BLaER1 (cell line): ENCODE data around the gene RSPRY1.

Experiments used
- H3K27ac ChIP-seq: shearing (Covaris generic); formaldehyde crosslinking; 2 replicates; pipeline ENCODE4 v1.8.1; 2022
- H3K27me3 ChIP-seq: shearing (Covaris generic); formaldehyde crosslinking; 2 replicates; pipeline ENCODE4 v1.8.1; 2022
- H3K36me3 ChIP-seq: shearing (Covaris generic); formaldehyde crosslinking; 2 replicates; pipeline ENCODE4 v1.8.1; 2022
- H3K4me1 ChIP-seq: shearing (Covaris generic); formaldehyde crosslinking; 2 replicates; pipeline ENCODE4 v1.8.1; 2022
- H3K4me2 ChIP-seq: shearing (Covaris generic); formaldehyde crosslinking; 2 replicates; pipeline ENCODE4 v1.8.1; 2022
- H3K4me3 ChIP-seq: shearing (Covaris generic); formaldehyde crosslinking; 2 replicates; pipeline ENCODE4 v1.8.1; 2022
- H3K9ac ChIP-seq: shearing (Covaris generic); formaldehyde crosslinking; 2 replicates; pipeline ENCODE4 v1.8.1; 2022
- H3K9me3 ChIP-seq: shearing (Covaris generic); formaldehyde crosslinking; 2 replicates; pipeline ENCODE4 v1.8.1; 2022
- H4K20me1 ChIP-seq: shearing (Covaris generic); formaldehyde crosslinking; 2 replicates; pipeline ENCODE4 v1.8.1; 2022
- Cebpa-rat ChIP-seq: shearing (Covaris generic); IDR thresholded peaks from 2 replicates; pipeline ENCODE4 v1.8.1; 2022

Gene RSPRY1

GRCh38 chr16:57208926-57209325 lies 22.8 kb downstream of the RSPRY1 start:
- no peak overlapping the region for H3K9ac ChIP-seq
- H3K4me1 ChIP-seq: no peaks in the 10 kb centered on the region
- H4K20me1 ChIP-seq: peaks cover 26% of the 10 kb centered on the region
- no peak overlapping the region for H3K4me3 ChIP-seq
- no peak overlapping the region for H3K4me2 ChIP-seq
- H3K9me3 ChIP-seq: no peaks in the 10 kb centered on the region
- peaks cover 93% of the 10 kb centered on the region for H3K36me3 ChIP-seq
- no peaks in the 10 kb centered on the region for H3K27me3 ChIP-seq
- no peak for TF ChIP-seq Cebpa-rat
- H3K27ac ChIP-seq: no peak overlapping the region

GRCh38 chr16:57209780-57210179 lies 23.7 kb downstream of the RSPRY1 start:
- Histone ChIP-seq H3K9ac (no peak overlapping the region), H4K20me1 (peaks cover 18% of the 10 kb centered on the region), H3K36me3 (peaks cover 96% of the 10 kb centered on the region), H3K4me3 (no peak overlapping the region), H3K27me3 (no peaks in the 10 kb centered on the region), H3K9me3 (peaks cover 3% of the 10 kb centered on the region; the same call in 1 of the 2 replicates), H3K27ac (no peak overlapping the region), H3K4me1 (no peaks in the 10 kb centered on the region), H3K4me2 (no peak overlapping the region)
- TF ChIP-seq Cebpa-rat: no peak

- H3K4me2 ChIP-seq: no peak overlapping the region
Measured at GRCh38 chr16:57213462-57213861, 27.3 kb downstream of the RSPRY1 start.

GRCh38 chr16:57216968-57217367 lies 30.8 kb downstream of the RSPRY1 start:
- Histone ChIP-seq H4K20me1 (no peaks in the 10 kb centered on the region), H3K4me2 (no peak overlapping the region), H3K27me3 (no peaks in the 10 kb centered on the region), H3K36me3 (peaks cover 97% of the 10 kb centered on the region), H3K4me3 (no peak overlapping the region), H3K27ac (no peak overlapping the region), H3K9me3 (peaks cover 44% of the 10 kb centered on the region), H3K4me1 (no peaks in the 10 kb centered on the region), H3K9ac (no peak overlapping the region)
- TF ChIP-seq Cebpa-rat: no peak

More at GRCh38 chr16:57213462-57213861, 27.3 kb downstream of the RSPRY1 start:
- Histone ChIP-seq H4K20me1 (no peaks in the 10 kb centered on the region), H3K4me1 (no peaks in the 10 kb centered on the region), H3K27ac (no peak overlapping the region), H3K9me3 (peaks cover 35% of the 10 kb centered on the region), H3K36me3 (peaks cover 99% of the 10 kb centered on the region), H3K9ac (no peak overlapping the region), H3K27me3 (no peaks in the 10 kb centered on the region), H3K4me3 (no peak overlapping the region)
- TF ChIP-seq Cebpa-rat: no peak

GRCh38 chr16:57223057-57223456 lies 36.9 kb downstream of the RSPRY1 start:
- no peaks in the 10 kb centered on the region for H3K27me3 ChIP-seq
- peaks cover 97% of the 10 kb centered on the region for H3K36me3 ChIP-seq
- no peak overlapping the region for H3K9ac ChIP-seq
- H3K4me3 ChIP-seq: no peak overlapping the region
- no peak overlapping the region for H3K4me2 ChIP-seq
- TF ChIP-seq Cebpa-rat: no peak
- H3K9me3 ChIP-seq: peaks cover 12% of the 10 kb centered on the region
- H3K4me1 ChIP-seq: no peaks in the 10 kb centered on the region
- no peak overlapping the region for H3K27ac ChIP-seq
- no peaks in the 10 kb centered on the region for H4K20me1 ChIP-seq

- Histone ChIP-seq H3K4me3 (no peak overlapping the region), H3K4me2 (no peak overlapping the region), H3K9me3 (no peaks in the 10 kb centered on the region), H3K4me1 (no peaks in the 10 kb centered on the region), H3K27me3 (no peaks in the 10 kb centered on the region), H3K9ac (no peak overlapping the region), H3K36me3 (peaks cover 96% of the 10 kb centered on the region), H3K27ac (no peak overlapping the region), H4K20me1 (no peaks in the 10 kb centered on the region)
- TF ChIP-seq Cebpa-rat: no peak
Measured at GRCh38 chr16:57224651-57225335, 38.7 kb downstream of the RSPRY1 start.

- TF ChIP-seq Cebpa-rat: no peak
- Histone ChIP-seq H3K36me3 (peaks cover 98% of the 10 kb centered on the region), H3K4me3 (no peak overlapping the region), H3K4me1 (no peaks in the 10 kb centered on the region), H4K20me1 (no peaks in the 10 kb centered on the region), H3K27ac (no peak overlapping the region), H3K9me3 (no peaks in the 10 kb centered on the region), H3K9ac (no peak overlapping the region), H3K4me2 (no peak overlapping the region), H3K27me3 (no peaks in the 10 kb centered on the region)
Measured at GRCh38 chr16:57225978-57226377, 39.8 kb downstream of the RSPRY1 start.

GRCh38 chr16:57226701-57227621 lies 40.8 kb downstream of the RSPRY1 start:
- no peaks in the 10 kb centered on the region for H3K27me3 ChIP-seq
- H4K20me1 ChIP-seq: no peaks in the 10 kb centered on the region
- no peak overlapping the region for H3K4me2 ChIP-seq
- no peaks in the 10 kb centered on the region for H3K9me3 ChIP-seq
- no peak for TF ChIP-seq Cebpa-rat
- H3K36me3 ChIP-seq: peaks cover 98% of the 10 kb centered on the region
- no peak overlapping the region for H3K4me3 ChIP-seq
- H3K4me1 ChIP-seq: no peaks in the 10 kb centered on the region
- H3K9ac ChIP-seq: no peak overlapping the region
- no peak overlapping the region for H3K27ac ChIP-seq

GRCh38 chr16:57229079-57229478 lies 43.0 kb downstream of the RSPRY1 start:
- TF ChIP-seq Cebpa-rat: no peak
- H3K9ac ChIP-seq: no peak overlapping the region
- no peaks in the 10 kb centered on the region for H3K27me3 ChIP-seq
- H3K27ac ChIP-seq: no peak overlapping the region
- H4K20me1 ChIP-seq: no peaks in the 10 kb centered on the region
- no peaks in the 10 kb centered on the region for H3K9me3 ChIP-seq
- H3K36me3 ChIP-seq: peaks cover 98% of the 10 kb centered on the region
- no peak overlapping the region for H3K4me3 ChIP-seq
- H3K4me1 ChIP-seq: no peaks in the 10 kb centered on the region
- H3K4me2 ChIP-seq: no peak overlapping the region

- Histone ChIP-seq H4K20me1 (no peaks in the 10 kb centered on the region), H3K4me3 (no peak overlapping the region), H3K9me3 (no peaks in the 10 kb centered on the region), H3K27ac (no peak overlapping the region), H3K4me1 (peaks cover 11% of the 10 kb centered on the region; the same call in 1 of the 2 replicates), H3K27me3 (no peaks in the 10 kb centered on the region), H3K9ac (no peak overlapping the region), H3K36me3 (peaks cover 98% of the 10 kb centered on the region), H3K4me2 (no peak overlapping the region)
- TF ChIP-seq Cebpa-rat: no peak
Measured at GRCh38 chr16:57231821-57232350, 45.8 kb downstream of the RSPRY1 start.
